HEK293T (cell line): ENCODE data around the gene SCMH1.

Experiments used
- FOXA1 ChIP-seq: fragments of 450-650 bp; IDR thresholded peaks from 2 replicates; pipeline ENCODE4 v1.6.1; 2016; ENCODE audit warnings: mild to moderate bottlenecking
- FOXK2 ChIP-seq: fragments of 450-650 bp; IDR thresholded peaks from 2 replicates; pipeline ENCODE4 v1.6.1; 2016; ENCODE audit warnings: mild to moderate bottlenecking

DNA sequence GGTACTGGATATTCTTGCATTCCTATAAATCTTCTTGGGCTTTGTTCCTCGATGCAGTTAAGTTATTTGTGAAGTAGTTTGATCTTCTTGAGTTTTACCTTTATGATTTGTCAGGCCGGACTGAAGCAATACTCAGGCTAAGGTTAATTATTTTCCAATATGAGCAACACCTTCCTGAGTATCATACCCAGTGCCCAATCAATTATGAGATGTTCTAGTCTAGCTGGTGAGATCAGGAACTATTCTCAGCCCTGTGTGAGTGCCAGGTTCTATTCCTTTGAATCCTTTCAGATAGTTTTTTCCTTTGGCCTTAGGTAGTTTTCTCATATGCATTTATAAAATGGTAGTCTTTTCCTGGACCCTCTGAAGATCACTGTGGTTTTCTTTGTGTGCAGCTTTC, 92.5 kb downstream of the SCMH1 start:
- TF ChIP-seq FOXK2 (no peak), FOXA1 (no peak)
